Activated CD8-positive, alpha-beta T cell treated with anti-CD3 and anti-CD28 coated beads for 36 hours (primary cell): ENCODE measurements around the gene CELA2A. TPM values are rescaled to one million over a fixed set of nuclear protein-coding genes. Genes with fewer than 3 reads are reported as not detected.
"Not testable (repeated sequence)": the region's sequence is repeated elsewhere in the genome, so short reads cannot be mapped to it uniquely, and the experiment has no call there.

ENCODE experiments used
- ATAC-seq: fragments of 200-7000 bp; cut with Tn5 transposase; one replicate; pipeline ENCODE4 v1.10.0; 2021; ENCODE audit warnings: mild to moderate bottlenecking, moderate library complexity
- CTCF ChIA-PET: fragments of 350-600 bp; sonication (Branson Sonifier 250); formaldehyde crosslinking; loops from one replicate; lab custom pipeline; 2021; ENCODE audit warnings: antibody characterized with exemption; lab: Charles Lee
- POLR2A ChIA-PET: fragments of 350-600 bp; sonication (Branson Sonifier 250); formaldehyde crosslinking; loops from one replicate; lab custom pipeline; 2021; ENCODE audit warnings: antibody characterized with exemption; lab: Charles Lee
- DNase-seq: peaks from one replicate; pipeline ENCODE4 v3.0.0-alpha.2; 2020
- H3K27ac Mint-ChIP-seq: one replicate; pipeline ENCODE4 v1.8.0; 2021; ENCODE audit warnings: mild to moderate bottlenecking, mixed read lengths
- H3K27me3 Mint-ChIP-seq: one replicate; pipeline ENCODE4 v1.8.0; 2021; ENCODE audit warnings: mixed read lengths
- H3K36me3 Mint-ChIP-seq: one replicate; pipeline ENCODE4 v1.8.0; 2021; ENCODE audit warnings: low read depth, mixed read lengths
- H3K4me1 Mint-ChIP-seq: one replicate; pipeline ENCODE4 v1.8.0; 2021; ENCODE audit warnings: low read depth, mixed read lengths
- H3K4me3 Mint-ChIP-seq: one replicate; pipeline ENCODE4 v1.8.0; 2021; ENCODE audit warnings: mild to moderate bottlenecking, moderate library complexity, mixed read lengths
- H3K9me3 Mint-ChIP-seq: one replicate; pipeline ENCODE4 v1.8.0; 2021; ENCODE audit warnings: mixed read lengths
- intact Hi-C: fragments of 100-400 bp; cut with micrococcal nuclease; formaldehyde crosslinking; loops from one replicate; pipeline ENCODE4 v1.10.0; 2022
- total RNA-seq, 2 experiments: library from RNA; stranded (reverse); gene quantifications; one replicate each; pipeline ENCODE4 v1.2.3, GENCODE V29; 2021
- TF ChIP-seq, protein P1 (sequence below): fragments of 200-600 bp; IDR thresholded peaks from one replicate; pipeline ENCODE4 v1.8.0; 2022; ENCODE audit warnings: antibody characterized with exemption, mild to moderate bottlenecking

Gene CELA2A
- total RNA-seq, 2 experiments from 2014 or later = not detected

DNA sequence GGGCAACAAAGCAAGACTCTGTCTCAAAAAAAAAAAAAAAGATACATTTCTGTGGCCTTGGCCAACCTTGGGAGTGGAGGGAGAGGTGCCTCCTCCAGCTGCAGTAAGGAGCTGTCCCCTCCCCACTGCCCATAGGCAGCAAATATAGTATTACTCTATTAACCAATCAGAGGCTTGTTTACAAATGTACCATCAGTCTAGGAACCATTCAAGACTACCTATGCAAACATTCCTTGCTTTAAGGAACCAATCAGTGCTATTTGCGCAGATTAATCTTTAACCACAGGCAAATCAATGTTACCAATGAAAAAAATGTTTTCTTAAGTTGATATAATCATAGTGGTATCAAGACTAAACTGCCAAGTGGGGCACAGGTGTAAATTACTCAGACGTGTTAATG is 1.1 kb downstream of the CELA2A start:
- ChIA-PET CTCF (no interaction called here), POLR2A (no interaction called here)
- no peaks in the 10 kb centered on the region for H3K9me3 Mint-ChIP-seq
- no peak overlapping the region for H3K27ac Mint-ChIP-seq
- ATAC-seq (no peak), DNase-seq (no peak)
- TF ChIP-seq, protein P1, sequence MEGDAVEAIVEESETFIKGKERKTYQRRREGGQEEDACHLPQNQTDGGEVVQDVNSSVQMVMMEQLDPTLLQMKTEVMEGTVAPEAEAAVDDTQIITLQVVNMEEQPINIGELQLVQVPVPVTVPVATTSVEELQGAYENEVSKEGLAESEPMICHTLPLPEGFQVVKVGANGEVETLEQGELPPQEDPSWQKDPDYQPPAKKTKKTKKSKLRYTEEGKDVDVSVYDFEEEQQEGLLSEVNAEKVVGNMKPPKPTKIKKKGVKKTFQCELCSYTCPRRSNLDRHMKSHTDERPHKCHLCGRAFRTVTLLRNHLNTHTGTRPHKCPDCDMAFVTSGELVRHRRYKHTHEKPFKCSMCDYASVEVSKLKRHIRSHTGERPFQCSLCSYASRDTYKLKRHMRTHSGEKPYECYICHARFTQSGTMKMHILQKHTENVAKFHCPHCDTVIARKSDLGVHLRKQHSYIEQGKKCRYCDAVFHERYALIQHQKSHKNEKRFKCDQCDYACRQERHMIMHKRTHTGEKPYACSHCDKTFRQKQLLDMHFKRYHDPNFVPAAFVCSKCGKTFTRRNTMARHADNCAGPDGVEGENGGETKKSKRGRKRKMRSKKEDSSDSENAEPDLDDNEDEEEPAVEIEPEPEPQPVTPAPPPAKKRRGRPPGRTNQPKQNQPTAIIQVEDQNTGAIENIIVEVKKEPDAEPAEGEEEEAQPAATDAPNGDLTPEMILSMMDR = no peak
- H3K4me3 Mint-ChIP-seq = no peak overlapping the region
- peaks cover 6% of the 10 kb centered on the region for H3K27me3 Mint-ChIP-seq
- intact Hi-C loops = no loop called here
- no peaks in the 10 kb centered on the region for H3K36me3 Mint-ChIP-seq
- no peaks in the 10 kb centered on the region for H3K4me1 Mint-ChIP-seq

DNA sequence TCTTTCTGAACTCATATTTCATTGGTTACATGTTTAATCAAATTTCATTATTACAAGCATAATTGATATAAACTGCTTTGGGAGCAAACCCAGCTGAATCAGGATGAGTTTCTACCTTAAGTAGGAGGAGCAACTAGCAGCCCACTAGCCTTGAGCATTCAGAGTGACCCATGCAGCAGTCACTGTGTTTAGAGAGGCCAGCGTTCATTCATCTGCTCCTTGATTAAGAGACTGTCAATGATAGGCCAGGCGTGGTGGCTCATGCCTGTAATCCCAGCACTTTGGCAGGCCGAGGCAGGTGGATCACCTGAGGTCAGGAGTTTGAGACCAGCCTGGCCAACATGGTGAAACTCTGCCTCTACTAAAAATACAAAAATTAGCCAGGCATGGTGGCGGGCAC is 1.9 kb downstream of the CELA2A start:
- ATAC-seq, H3K4me1 Mint-ChIP-seq, CTCF ChIA-PET, H3K27ac Mint-ChIP-seq, DNase-seq, H3K9me3 Mint-ChIP-seq, H3K36me3 Mint-ChIP-seq, intact Hi-C loops, H3K4me3 Mint-ChIP-seq, H3K27me3 Mint-ChIP-seq: not testable (repeated sequence)
- POLR2A ChIA-PET = interaction anchor here (0.6 kb wide), 1 partner anchor 50 kb away, joined by 3 read pairs; no protein-coding TSS in a partner anchor

DNA sequence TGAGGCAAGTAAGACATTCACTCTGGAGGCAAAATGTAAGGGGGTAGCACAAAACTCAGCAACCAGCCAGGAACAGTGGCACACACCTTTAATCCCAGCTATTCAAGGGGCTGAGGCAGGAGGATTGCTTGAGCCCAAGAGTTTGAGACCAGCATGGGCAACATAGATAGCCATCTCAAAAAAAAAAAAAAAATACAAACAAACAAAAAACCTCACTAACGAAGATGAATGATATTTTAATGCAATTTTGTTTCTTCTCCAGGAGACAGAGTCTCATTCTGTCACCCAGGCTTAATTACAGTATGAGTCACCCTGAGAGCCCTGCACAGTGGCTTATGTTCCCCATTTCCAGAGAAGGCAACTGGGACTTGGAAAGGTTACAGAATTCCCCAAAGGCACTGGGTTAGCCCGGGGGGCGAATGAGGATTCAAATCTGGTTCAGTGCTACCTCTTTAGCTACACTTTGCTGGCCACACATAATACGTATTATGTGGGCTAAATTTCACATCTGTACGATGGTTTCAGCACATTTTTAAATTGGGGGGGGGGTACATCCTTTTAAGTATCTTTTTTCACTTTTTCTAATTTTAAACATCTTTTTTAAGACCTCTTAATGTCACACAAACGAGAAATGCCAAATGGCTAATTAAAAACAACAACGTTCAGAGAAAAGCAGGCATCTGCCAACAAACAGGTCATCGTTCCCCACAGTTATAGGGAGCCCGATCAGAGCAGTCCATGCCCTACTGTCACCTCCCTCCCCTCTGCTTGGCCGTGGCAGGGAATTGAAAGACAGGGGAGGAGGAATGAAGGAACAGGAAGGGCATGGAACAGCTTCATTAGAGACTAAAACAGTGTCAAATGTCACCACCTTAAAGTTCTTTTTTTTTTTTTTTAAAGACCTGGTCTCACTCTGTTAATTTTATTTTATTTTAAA is 3.5 kb downstream of the CELA2A start:
- Mint-ChIP-seq H3K27me3 (peaks cover 6% of the 10 kb centered on the region), H3K4me3 (no peak overlapping the region), H3K4me1 (no peaks in the 10 kb centered on the region), H3K9me3 (no peaks in the 10 kb centered on the region), H3K27ac (no peak overlapping the region), H3K36me3 (no peaks in the 10 kb centered on the region)
- intact Hi-C loops = no loop called here
- POLR2A ChIA-PET = interaction anchor here (0.6 kb wide), 1 partner anchor 39 kb away, joined by 3 read pairs; no protein-coding TSS in a partner anchor
- CTCF ChIA-PET = no interaction called here
- TF ChIP-seq, protein P1 = no peak
- ATAC-seq (no peak), DNase-seq (no peak)

DNA sequence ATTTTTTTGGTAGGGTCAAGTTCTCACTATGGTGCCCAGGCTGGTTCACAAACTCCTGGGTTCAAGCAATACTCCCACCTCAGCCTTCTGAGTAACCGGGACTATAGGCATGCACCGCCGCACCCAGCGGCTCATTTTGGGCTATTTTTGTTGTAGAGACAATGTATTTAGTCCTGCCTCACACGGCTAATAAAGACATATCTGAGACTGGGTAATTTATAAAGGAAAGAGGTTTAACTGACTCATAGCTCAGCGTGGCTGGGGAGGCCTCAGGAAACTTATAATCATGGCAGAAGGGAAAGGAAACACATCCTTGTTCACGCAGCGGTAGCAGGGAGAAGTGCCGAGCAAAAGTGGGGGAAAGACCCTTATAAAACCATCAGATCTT is 4.2 kb downstream of the CELA2A start:
- Mint-ChIP-seq H3K36me3 (no peaks in the 10 kb centered on the region), H3K9me3 (no peaks in the 10 kb centered on the region), H3K27me3 (peaks cover 6% of the 10 kb centered on the region), H3K27ac (no peak overlapping the region), H3K4me3 (no peak overlapping the region), H3K4me1 (no peaks in the 10 kb centered on the region)
- ChIA-PET POLR2A (interaction anchor here (0.6 kb wide), 1 partner anchor 39 kb away, joined by 3 read pairs; no protein-coding TSS in a partner anchor), CTCF (no interaction called here)
- intact Hi-C loops = no loop called here
- TF ChIP-seq, protein P1 = no peak
- ATAC-seq (no peak), DNase-seq (no peak)

DNA sequence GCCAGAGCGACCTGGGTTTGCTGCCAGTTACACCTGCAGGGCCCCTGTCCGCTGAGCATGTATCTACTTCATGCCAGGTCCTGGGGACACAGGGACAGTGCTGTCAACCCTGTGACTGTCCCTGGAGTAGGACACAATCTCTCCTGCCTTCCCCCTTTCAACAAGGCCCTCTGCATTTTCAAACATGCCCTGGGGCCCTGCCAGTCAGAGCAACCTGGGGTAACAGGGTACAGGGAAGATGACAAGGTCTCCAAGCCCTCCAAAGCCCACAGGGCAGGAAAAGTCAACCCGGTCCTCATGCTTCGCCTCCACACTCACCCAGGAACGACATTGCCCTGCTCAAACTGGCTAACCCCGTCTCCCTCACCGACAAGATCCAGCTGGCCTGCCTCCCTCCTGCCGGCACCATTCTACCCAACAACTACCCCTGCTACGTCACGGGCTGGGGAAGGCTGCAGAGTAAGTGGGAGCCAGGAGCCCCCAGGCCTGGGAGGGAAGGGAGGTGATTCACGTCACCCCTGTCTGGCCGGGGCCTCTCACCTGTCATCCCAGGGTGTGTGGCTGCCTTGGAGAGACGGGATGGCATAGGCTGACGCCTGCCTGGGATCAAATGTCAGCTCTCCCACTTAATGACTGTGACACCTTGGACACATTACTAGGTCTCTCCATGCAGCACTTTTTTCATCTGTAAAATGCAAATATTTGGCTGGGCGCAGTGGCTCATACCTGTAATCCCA is 6.7 kb downstream of the CELA2A start:
- CTCF ChIA-PET = interaction anchor here (1.1 kb wide), 1 partner anchor 140 kb away, joined by 3 read pairs; no protein-coding TSS in a partner anchor
- H3K4me3 Mint-ChIP-seq, ATAC-seq, H3K27ac Mint-ChIP-seq, intact Hi-C loops, DNase-seq, POLR2A ChIA-PET, H3K27me3 Mint-ChIP-seq, H3K4me1 Mint-ChIP-seq, H3K36me3 Mint-ChIP-seq, H3K9me3 Mint-ChIP-seq: not testable (repeated sequence)

DNA sequence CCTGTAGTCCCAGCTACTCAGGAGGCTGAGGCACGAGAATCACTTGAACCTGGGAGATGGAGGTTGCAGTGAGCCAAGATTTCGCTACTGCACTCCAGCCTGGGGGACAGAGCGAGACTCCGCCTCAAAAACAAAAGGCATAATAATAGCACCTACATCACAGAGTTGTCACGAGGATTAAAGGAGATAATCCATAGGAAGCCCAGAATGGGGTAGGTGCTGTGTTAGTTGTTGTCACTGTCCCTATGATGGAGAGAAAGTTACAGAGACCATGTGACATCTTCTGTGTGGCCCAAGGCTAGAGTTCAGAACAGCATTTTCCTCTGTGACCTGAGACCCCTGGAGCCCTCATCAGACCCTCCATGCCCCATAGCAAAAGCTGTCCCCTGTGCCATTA is 7.4 kb downstream of the CELA2A start:
- H3K27me3 Mint-ChIP-seq, POLR2A ChIA-PET, H3K27ac Mint-ChIP-seq, ATAC-seq, H3K4me3 Mint-ChIP-seq, H3K4me1 Mint-ChIP-seq, H3K36me3 Mint-ChIP-seq, H3K9me3 Mint-ChIP-seq, DNase-seq, intact Hi-C loops: not testable (repeated sequence)
- CTCF ChIA-PET = interaction anchor here (0.6 to 1.1 kb wide), 2 partner anchors 19 to 140 kb away, joined by 3 read pairs; no protein-coding TSS in a partner anchor
